ENCODE measurements around the gene ABI2.

- TF ChIP-seq CTCF (IDR thresholded peaks at IDR 0.05; ENCODE audit: low read length) (no peak), EZH2 (IDR thresholded peaks at IDR 0.05; ENCODE audit: borderline replicate concordance, low read length) (no peak)
These were observed 134.1 kb downstream of the ABI2 start for GRCh38 chr2:203462308-203462707.

Data from OCI-LY1 (cell line).